Stimulated activated memory B cell treated with anti-CD40 and anti-IgM and Interleukin-4, amounts not matched to agents 10 μg/mL and 1 μg/mL and 100 μg/mL, for 72 hours (primary cell): ENCODE results near the gene NREP.
A peak's percentile ranks its signal among the peaks of the same experiment; 100 is the strongest.
"Not testable (repeated sequence)": the region's sequence is repeated elsewhere in the genome, so short reads cannot be mapped to it uniquely, and the experiment has no call there.

Source experiments
- ATAC-seq: fragments of 150-1000 bp; cut with Tn5 transposase; 2 replicates; pipeline ENCODE4 v1.10.0; 2021
- H3K27ac Mint-ChIP-seq: one replicate; pipeline ENCODE4 v1.8.0; 2022; ENCODE audit warnings: mild to moderate bottlenecking, mixed read lengths
- H3K27me3 Mint-ChIP-seq: one replicate; pipeline ENCODE4 v1.8.0; 2022; ENCODE audit warnings: mixed read lengths
- H3K36me3 Mint-ChIP-seq: one replicate; pipeline ENCODE4 v1.8.0; 2022; ENCODE audit warnings: mixed read lengths
- H3K4me1 Mint-ChIP-seq: one replicate; pipeline ENCODE4 v1.8.0; 2022; ENCODE audit warnings: mixed read lengths
- H3K4me3 Mint-ChIP-seq: one replicate; pipeline ENCODE4 v1.8.0; 2022; ENCODE audit warnings: mild to moderate bottlenecking, moderate library complexity, mixed read lengths
- H3K9me3 Mint-ChIP-seq: one replicate; pipeline ENCODE4 v1.8.0; 2022; ENCODE audit warnings: mixed read lengths

NREP gene

DNA sequence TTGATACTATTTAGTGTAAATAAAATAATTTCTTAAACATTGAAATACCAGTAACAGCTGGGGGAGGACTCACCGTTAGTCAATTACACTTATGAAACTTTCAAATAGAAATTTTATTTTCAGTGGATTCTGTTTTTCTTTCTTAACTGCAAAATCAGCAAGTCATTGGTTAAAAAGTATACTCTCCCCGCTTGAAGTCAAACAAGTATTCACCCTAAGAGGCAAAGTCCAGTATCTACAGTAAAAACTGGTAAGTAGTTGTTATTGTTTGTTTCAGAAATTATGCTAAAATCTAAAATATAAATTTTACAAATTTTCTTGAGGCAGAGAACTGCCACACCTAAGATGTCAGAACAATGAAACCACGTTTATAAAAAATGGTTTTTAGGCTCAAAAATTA lies 22.4 kb downstream of the NREP start:
- no peaks in the 10 kb centered on the region for H3K27me3 Mint-ChIP-seq
- no peak overlapping the region for H3K4me3 Mint-ChIP-seq
- H3K27ac Mint-ChIP-seq, result no peak overlapping the region
- H3K9me3 Mint-ChIP-seq, result no peaks in the 10 kb centered on the region
- ATAC-seq, result no peak
- H3K4me1 Mint-ChIP-seq, result no peaks in the 10 kb centered on the region
- no peaks in the 10 kb centered on the region for H3K36me3 Mint-ChIP-seq

DNA sequence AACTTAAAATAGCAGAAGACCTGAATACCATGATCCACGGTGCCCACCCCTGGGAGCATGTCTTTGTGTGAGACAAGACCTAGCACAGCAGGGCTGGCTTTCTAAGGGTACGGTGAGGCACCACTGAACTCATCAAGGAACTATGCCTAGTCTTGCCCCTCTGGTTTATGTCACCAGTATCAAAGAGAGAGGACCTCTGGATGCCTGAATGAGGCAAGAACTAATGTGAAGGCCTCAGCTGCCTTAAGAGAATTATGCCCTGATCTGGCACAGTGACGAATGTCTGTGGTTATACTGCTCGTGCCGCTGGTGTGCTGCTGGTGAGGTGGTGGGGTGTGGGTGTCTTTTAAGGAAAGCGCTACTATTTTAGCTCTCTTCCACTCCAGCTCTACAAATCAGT lies 23.0 kb downstream of the NREP start:
- peak; percentile 26 for ATAC-seq
- Mint-ChIP-seq H3K4me3 (no peak overlapping the region), H3K4me1 (no peaks in the 10 kb centered on the region), H3K9me3 (no peaks in the 10 kb centered on the region), H3K27me3 (no peaks in the 10 kb centered on the region), H3K27ac (no peak overlapping the region), H3K36me3 (no peaks in the 10 kb centered on the region)

GRCh38 chr5:111733571-111733970 lies 23.4 kb downstream of the NREP start:
- ATAC-seq, result no peak
- H3K4me1 Mint-ChIP-seq, result no peaks in the 10 kb centered on the region
- no peaks in the 10 kb centered on the region for H3K36me3 Mint-ChIP-seq
- no peaks in the 10 kb centered on the region for H3K9me3 Mint-ChIP-seq
- no peak overlapping the region for H3K27ac Mint-ChIP-seq
- no peak overlapping the region for H3K4me3 Mint-ChIP-seq
- no peaks in the 10 kb centered on the region for H3K27me3 Mint-ChIP-seq

DNA sequence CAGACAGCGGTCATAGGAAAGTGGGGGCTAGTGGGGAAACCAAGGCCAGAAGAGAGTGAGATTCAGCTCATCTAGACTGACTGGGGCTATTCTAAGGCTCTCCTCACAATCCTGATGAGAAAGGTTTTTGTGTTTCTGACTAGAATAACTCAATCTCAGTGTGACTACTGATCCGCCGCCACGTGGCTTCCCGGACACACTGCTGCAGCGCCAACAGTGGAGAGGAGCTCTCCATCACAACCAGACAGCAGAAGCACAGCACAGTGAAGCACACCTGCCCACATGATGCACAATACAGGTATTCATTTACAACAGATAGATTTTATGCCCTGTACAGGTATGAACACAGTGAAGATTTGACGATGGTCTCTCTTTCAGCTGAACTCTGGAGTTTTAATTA lies 25.4 kb downstream of the NREP start:
- Mint-ChIP-seq H3K4me1 (no peaks in the 10 kb centered on the region), H3K27ac (no peak overlapping the region), H3K27me3 (no peaks in the 10 kb centered on the region), H3K9me3 (no peaks in the 10 kb centered on the region), H3K36me3 (no peaks in the 10 kb centered on the region), H3K4me3 (no peak overlapping the region)
- no peak for ATAC-seq

DNA sequence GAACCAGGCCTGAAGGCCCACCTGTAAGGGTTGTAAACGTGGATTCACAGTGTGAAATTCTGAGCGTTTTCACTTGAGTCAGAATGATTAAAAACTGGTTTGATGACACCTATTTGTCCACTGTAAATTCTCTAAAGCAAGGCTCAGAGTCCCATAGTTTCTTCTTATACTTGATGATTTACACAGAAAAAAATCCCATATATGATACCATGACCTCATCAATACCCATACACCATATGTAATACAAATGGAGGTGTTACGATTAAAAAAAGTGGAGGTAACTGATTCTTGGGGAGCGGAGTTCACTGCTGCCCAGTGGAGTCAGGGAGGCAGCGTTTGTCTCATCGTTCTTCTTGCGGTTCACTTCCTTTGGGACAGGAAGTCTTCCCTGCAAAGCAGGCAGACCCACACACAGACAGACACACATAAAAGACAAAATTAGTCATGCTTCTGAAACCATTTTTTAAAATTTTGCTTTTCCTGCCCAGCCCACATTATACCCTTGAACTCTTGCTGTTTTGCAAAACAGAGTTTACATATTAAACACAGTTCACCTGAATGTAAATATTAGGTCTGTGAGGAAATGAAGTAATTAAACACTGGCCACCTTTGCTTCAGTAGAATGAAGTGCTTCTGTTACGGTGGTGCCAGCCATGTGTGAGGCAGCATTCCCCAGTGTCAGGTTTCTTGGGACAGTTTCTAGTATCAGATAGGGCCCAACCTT lies 26.2 kb downstream of the NREP start:
- no peak for ATAC-seq
- no peaks in the 10 kb centered on the region for H3K36me3 Mint-ChIP-seq
- H3K27me3 Mint-ChIP-seq, result no peaks in the 10 kb centered on the region
- H3K4me1 Mint-ChIP-seq, result no peaks in the 10 kb centered on the region
- no peaks in the 10 kb centered on the region for H3K9me3 Mint-ChIP-seq
- no peak overlapping the region for H3K4me3 Mint-ChIP-seq
- no peak overlapping the region for H3K27ac Mint-ChIP-seq

DNA sequence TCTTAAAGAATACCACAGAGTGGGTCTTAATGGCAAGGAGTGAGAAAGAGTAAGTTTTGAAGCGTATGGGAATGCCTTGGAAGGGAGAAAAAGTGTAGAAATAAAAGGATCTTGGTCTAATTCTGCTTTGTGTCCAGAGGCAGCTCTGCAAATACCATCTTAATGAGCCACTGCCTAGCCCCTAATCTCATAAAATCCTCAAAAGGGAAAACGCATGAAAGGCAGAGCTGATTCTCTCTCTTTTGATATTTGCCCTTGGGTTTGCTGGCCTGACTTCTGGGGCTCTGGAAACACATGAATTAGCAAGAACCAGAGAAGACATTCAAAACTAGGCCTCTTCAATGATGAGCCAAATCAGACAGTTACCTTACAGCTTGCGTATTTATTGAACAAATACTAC lies 28.1 kb downstream of the NREP start:
- Mint-ChIP-seq H3K27ac (no peak overlapping the region), H3K9me3 (no peaks in the 10 kb centered on the region), H3K27me3 (no peaks in the 10 kb centered on the region), H3K4me3 (no peak overlapping the region), H3K36me3 (no peaks in the 10 kb centered on the region), H3K4me1 (no peaks in the 10 kb centered on the region)
- ATAC-seq, result no peak

- no peaks in the 10 kb centered on the region for H3K27me3 Mint-ChIP-seq
- no peak overlapping the region for H3K27ac Mint-ChIP-seq
- no peaks in the 10 kb centered on the region for H3K36me3 Mint-ChIP-seq
- no peaks in the 10 kb centered on the region for H3K9me3 Mint-ChIP-seq
- no peak overlapping the region for H3K4me3 Mint-ChIP-seq
- ATAC-seq, result no peak
- no peaks in the 10 kb centered on the region for H3K4me1 Mint-ChIP-seq
Observed at GRCh38 chr5:111726986-111727385, 30.0 kb downstream of the NREP start.

GRCh38 chr5:111722140-111722539 lies 34.9 kb downstream of the NREP start:
- H3K36me3 Mint-ChIP-seq, result no peaks in the 10 kb centered on the region
- peaks cover 9% of the 10 kb centered on the region for H3K27me3 Mint-ChIP-seq
- no peak overlapping the region for H3K4me3 Mint-ChIP-seq
- no peak for ATAC-seq
- no peaks in the 10 kb centered on the region for H3K9me3 Mint-ChIP-seq
- no peak overlapping the region for H3K27ac Mint-ChIP-seq
- H3K4me1 Mint-ChIP-seq, result no peaks in the 10 kb centered on the region

GRCh38 chr5:111720333-111720890 lies 36.6 kb downstream of the NREP start:
- Mint-ChIP-seq H3K27me3 (peaks cover 9% of the 10 kb centered on the region), H3K36me3 (no peaks in the 10 kb centered on the region), H3K27ac (no peak overlapping the region), H3K4me1 (no peaks in the 10 kb centered on the region), H3K4me3 (no peak overlapping the region), H3K9me3 (no peaks in the 10 kb centered on the region)
- no peak for ATAC-seq

- Mint-ChIP-seq H3K27me3 (peaks cover 9% of the 10 kb centered on the region), H3K36me3 (no peaks in the 10 kb centered on the region), H3K9me3 (peaks cover 3% of the 10 kb centered on the region), H3K4me1 (no peaks in the 10 kb centered on the region), H3K27ac (no peak overlapping the region), H3K4me3 (no peak overlapping the region)
- no peak for ATAC-seq
Observed at GRCh38 chr5:111719773-111720172, 37.2 kb downstream of the NREP start.

DNA sequence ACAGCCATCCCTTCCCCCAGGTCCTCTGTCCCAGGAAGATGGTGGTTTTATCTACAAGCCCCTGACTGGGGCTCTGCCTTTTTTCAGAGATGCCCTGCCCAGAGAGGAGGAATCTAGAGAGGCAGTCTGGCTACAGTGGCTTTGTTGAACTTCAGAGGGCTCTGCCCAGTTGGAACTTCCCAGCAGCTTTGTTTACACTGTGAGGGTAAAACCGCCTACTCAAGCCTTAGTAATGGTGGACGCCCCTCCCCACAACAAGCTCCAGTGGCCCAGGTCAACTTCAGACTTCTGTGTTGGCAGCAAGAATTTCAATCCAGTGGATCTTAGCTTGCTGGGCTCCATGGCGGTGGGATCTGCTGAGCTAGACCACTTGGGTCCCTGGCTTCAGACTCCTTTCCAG lies 40.2 kb downstream of the NREP start:
- ATAC-seq, H3K27ac Mint-ChIP-seq, H3K36me3 Mint-ChIP-seq, H3K4me1 Mint-ChIP-seq, H3K4me3 Mint-ChIP-seq, H3K27me3 Mint-ChIP-seq: not testable (repeated sequence)
- peaks cover 10% of the 10 kb centered on the region for H3K9me3 Mint-ChIP-seq

GRCh38 chr5:111707630-111708164 lies 49.3 kb downstream of the NREP start:
- ATAC-seq, result no peak
- peaks cover 11% of the 10 kb centered on the region for H3K4me1 Mint-ChIP-seq
- H3K27me3 Mint-ChIP-seq, result no peaks in the 10 kb centered on the region
- no peaks in the 10 kb centered on the region for H3K36me3 Mint-ChIP-seq
- H3K4me3 Mint-ChIP-seq, result no peak overlapping the region
- no peak overlapping the region for H3K27ac Mint-ChIP-seq
- no peaks in the 10 kb centered on the region for H3K9me3 Mint-ChIP-seq

GRCh38 chr5:111706345-111706744 lies 50.6 kb downstream of the NREP start:
- Mint-ChIP-seq H3K4me3 (no peak overlapping the region), H3K36me3 (no peaks in the 10 kb centered on the region), H3K4me1 (peaks cover 11% of the 10 kb centered on the region), H3K27me3 (no peaks in the 10 kb centered on the region), H3K27ac (no peak overlapping the region), H3K9me3 (no peaks in the 10 kb centered on the region)
- no peak for ATAC-seq

- peaks cover 11% of the 10 kb centered on the region for H3K4me1 Mint-ChIP-seq
- H3K4me3 Mint-ChIP-seq, result no peak overlapping the region
- peaks cover 4% of the 10 kb centered on the region for H3K27me3 Mint-ChIP-seq
- H3K27ac Mint-ChIP-seq, result peak overlapping the region; percentile 28
- no peak for ATAC-seq
- H3K36me3 Mint-ChIP-seq, result no peaks in the 10 kb centered on the region
- H3K9me3 Mint-ChIP-seq, result no peaks in the 10 kb centered on the region
Observed at GRCh38 chr5:111704452-111705085, 52.4 kb downstream of the NREP start.

- peak; percentile 65 for ATAC-seq
- Mint-ChIP-seq H3K4me1 (peaks cover 11% of the 10 kb centered on the region), H3K27me3 (peaks cover 11% of the 10 kb centered on the region), H3K27ac (peak overlapping the region; percentile 28), H3K9me3 (no peaks in the 10 kb centered on the region), H3K4me3 (no peak overlapping the region), H3K36me3 (no peaks in the 10 kb centered on the region)
Observed at GRCh38 chr5:111703662-111704061, 53.3 kb downstream of the NREP start.

- Mint-ChIP-seq H3K27me3 (peaks cover 11% of the 10 kb centered on the region), H3K36me3 (no peaks in the 10 kb centered on the region), H3K4me3 (no peak overlapping the region), H3K27ac (no peak overlapping the region), H3K4me1 (peaks cover 11% of the 10 kb centered on the region), H3K9me3 (no peaks in the 10 kb centered on the region)
- no peak for ATAC-seq
Observed at GRCh38 chr5:111699976-111700375, 57.0 kb downstream of the NREP start.
